HEK293 (cell line): Measurements from ENCODE around the gene EPHB1.

Experiments used
- CTCF ChIA-PET: fragments of 350-600 bp; formaldehyde crosslinking; extraction: SDS; loops from one replicate; lab custom pipeline; 2021; ENCODE audit warnings: antibody characterized with exemption; lab: Yijun Ruan, JAX
- POLR2A ChIA-PET: fragments of 300-600 bp; formaldehyde crosslinking; extraction: SDS; loops from one replicate; lab custom pipeline; 2020; ENCODE audit warnings: antibody characterized with exemption, inconsistent platforms; lab: Yijun Ruan, JAX
- H3K27ac ChIP-seq: fragments of 200-500 bp; sonication (Bioruptor generic); 2 replicates; pipeline ENCODE4 v1.5.1; 2014; ENCODE audit warnings: low read depth, low read length, control low read depth, inconsistent platforms; ENCODE audit errors: extremely low read depth
- H3K36me3 ChIP-seq, 2 experiments: fragments of 200-500 bp in 1 of 2; sonication (Bioruptor generic) in 1 of 2; 1 replicate in 1 of 2; 2 replicates in 1 of 2; pipeline ENCODE4 v1.5.1; 2014 to 2017; ENCODE audit warnings: inconsistent platforms in 2 of 2, low read length in 2 of 2; ENCODE audit not compliant: control insufficient read depth in 2 of 2, insufficient read depth in 1 of 2
- H3K4me1 ChIP-seq: fragments of 200-500 bp; sonication (Bioruptor generic); 2 replicates; pipeline ENCODE4 v1.5.1; 2014; ENCODE audit warnings: mild to moderate bottlenecking, low read length, inconsistent platforms; ENCODE audit not compliant: control insufficient read depth, insufficient read depth
- H3K4me3 ChIP-seq: 2 replicates; pipeline ENCODE4 v1.5.1; 2011; ENCODE audit warnings: low read depth, mild to moderate bottlenecking, control low read depth, low read length, moderate library complexity
- H3K9me3 ChIP-seq: fragments of 200-500 bp; sonication (Bioruptor generic); 2 replicates; pipeline ENCODE4 v1.5.1; 2014; ENCODE audit warnings: low read depth, low read length, inconsistent platforms; ENCODE audit not compliant: control insufficient read depth, insufficient read depth
- BCL11B ChIP-seq: fragments of 450-650 bp; formaldehyde crosslinking; IDR thresholded peaks from 2 replicates; pipeline ENCODE4 v1.5.1; 2016; ENCODE audit warnings: low read depth, missing biosample characterization, missing genetic modification characterization
- BCL6B ChIP-seq: fragments of 450-650 bp; formaldehyde crosslinking; IDR thresholded peaks from 2 replicates; pipeline ENCODE4 v1.5.1; 2017; ENCODE audit warnings: missing biosample characterization, missing genetic modification characterization
- MZF1 ChIP-seq: fragments of 450-650 bp; formaldehyde crosslinking; IDR thresholded peaks from 2 replicates; pipeline ENCODE4 v1.5.1; 2017; ENCODE audit warnings: missing biosample characterization, missing genetic modification characterization, borderline replicate concordance
- PBX3 ChIP-seq: sonication (generic); formaldehyde crosslinking; IDR thresholded peaks from 2 replicates; pipeline ENCODE4 v1.8.1; 2022; ENCODE audit warnings: mild to moderate bottlenecking, moderate library complexity, missing genetic modification reagents
- REPIN1 ChIP-seq: fragments of 450-650 bp; formaldehyde crosslinking; IDR thresholded peaks from 2 replicates; pipeline ENCODE4 v1.5.1; 2017; ENCODE audit warnings: missing biosample characterization, missing genetic modification characterization, low read depth
- SALL2 ChIP-seq: fragments of 450-650 bp; formaldehyde crosslinking; IDR thresholded peaks from 2 replicates; pipeline ENCODE4 v1.5.0; 2017; ENCODE audit warnings: missing biosample characterization, mild to moderate bottlenecking, missing genetic modification characterization, borderline replicate concordance
- ZFHX2 ChIP-seq: fragments of 450-650 bp; formaldehyde crosslinking; conservative IDR thresholded peaks from 2 replicates; pipeline ENCODE4 v1.5.1; 2016; ENCODE audit warnings: missing biosample characterization, missing genetic modification characterization
- ZNF19 ChIP-seq: fragments of 450-650 bp; formaldehyde crosslinking; IDR thresholded peaks from 2 replicates; pipeline ENCODE4; 2016; ENCODE audit warnings: missing biosample characterization, missing genetic modification characterization, low read depth
- ZNF223 ChIP-seq: fragments of 450-650 bp; formaldehyde crosslinking; IDR thresholded peaks from 2 replicates; pipeline ENCODE4 v1.5.1; 2016; ENCODE audit warnings: missing biosample characterization, missing genetic modification characterization
- ZNF350 ChIP-seq: fragments of 450-650 bp; formaldehyde crosslinking; IDR thresholded peaks from 2 replicates; pipeline ENCODE4 v1.5.0; 2017; ENCODE audit warnings: missing biosample characterization, mild to moderate bottlenecking, missing genetic modification characterization
- ZNF404 ChIP-seq: fragments of 450-650 bp; formaldehyde crosslinking; IDR thresholded peaks from 2 replicates; pipeline ENCODE4 v1.5.1; 2017; ENCODE audit warnings: missing biosample characterization, missing genetic modification characterization
- ZNF473 ChIP-seq: fragments of 450-650 bp; formaldehyde crosslinking; IDR thresholded peaks from 2 replicates; pipeline ENCODE4 v1.5.1; 2017; ENCODE audit warnings: missing biosample characterization, missing genetic modification characterization
- ZNF585B ChIP-seq: fragments of 450-650 bp; formaldehyde crosslinking; IDR thresholded peaks from 2 replicates; pipeline ENCODE4 v1.5.1; 2016; ENCODE audit warnings: missing biosample characterization, missing genetic modification characterization
- ZNF76 ChIP-seq: fragments of 450-650 bp; formaldehyde crosslinking; IDR thresholded peaks from 2 replicates; pipeline ENCODE4; 2016; ENCODE audit warnings: low read depth, missing biosample characterization, missing genetic modification characterization, borderline replicate concordance
- ZNF776 ChIP-seq: fragments of 450-650 bp; formaldehyde crosslinking; IDR thresholded peaks from 2 replicates; pipeline ENCODE4 v1.5.0; 2017; ENCODE audit warnings: missing biosample characterization, missing genetic modification characterization, borderline replicate concordance
- TF ChIP-seq, protein P1 (sequence below): fragments of 450-650 bp; formaldehyde crosslinking; IDR thresholded peaks from 2 replicates; pipeline ENCODE4 v1.5.1; 2016; ENCODE audit warnings: missing biosample characterization, missing genetic modification characterization
- TF ChIP-seq, protein P2 (sequence below): fragments of 450-650 bp; formaldehyde crosslinking; conservative IDR thresholded peaks from 2 replicates; pipeline ENCODE4 v1.5.1; 2016; ENCODE audit warnings: low read depth, missing biosample characterization, missing genetic modification characterization

The EPHB1 gene

GRCh38 chr3:135137296-135137695 lies 342.2 kb downstream of the EPHB1 start (continued):
- TF ChIP-seq ZNF350 (tag by site-specific recombination): no peak

DNA sequence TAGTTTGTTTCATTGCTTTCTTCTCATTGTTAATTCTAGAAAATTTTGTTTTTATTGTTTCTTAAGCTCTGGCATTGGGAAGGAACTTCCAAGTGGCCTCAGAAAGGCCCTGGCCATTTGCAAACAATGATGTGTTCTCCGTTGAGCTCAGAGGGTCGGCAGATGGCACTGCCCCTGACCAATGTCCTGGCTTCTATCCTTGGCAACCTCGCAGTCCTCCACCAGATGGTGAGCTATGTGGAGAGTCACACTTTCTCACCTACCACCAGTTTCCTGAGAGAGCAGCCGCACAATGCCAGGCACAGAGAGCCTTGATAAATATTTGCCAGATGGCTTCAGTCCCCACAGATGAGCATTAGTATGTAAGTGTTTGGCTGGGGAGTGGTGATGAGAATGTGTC lies 343.7 kb downstream of the EPHB1 start:
- no peak overlapping the region for H3K4me3 ChIP-seq
- TF ChIP-seq ZNF223 (tag by site-specific recombination) (no peak), ZFHX2 (tag by site-specific recombination) (no peak), REPIN1 (tag by site-specific recombination) (no peak), ZNF585B (tag by site-specific recombination) (no peak), MZF1 (tag by site-specific recombination) (no peak), ZNF776 (tag by site-specific recombination) (no peak), BCL11B (tag by site-specific recombination) (no peak), SALL2 (tag by site-specific recombination) (no peak), ZNF404 (tag by site-specific recombination) (no peak), ZNF19 (tag by site-specific recombination) (no peak), ZNF473 (tag by site-specific recombination) (no peak), PBX3 (no peak)
- TF ChIP-seq, protein P1, sequence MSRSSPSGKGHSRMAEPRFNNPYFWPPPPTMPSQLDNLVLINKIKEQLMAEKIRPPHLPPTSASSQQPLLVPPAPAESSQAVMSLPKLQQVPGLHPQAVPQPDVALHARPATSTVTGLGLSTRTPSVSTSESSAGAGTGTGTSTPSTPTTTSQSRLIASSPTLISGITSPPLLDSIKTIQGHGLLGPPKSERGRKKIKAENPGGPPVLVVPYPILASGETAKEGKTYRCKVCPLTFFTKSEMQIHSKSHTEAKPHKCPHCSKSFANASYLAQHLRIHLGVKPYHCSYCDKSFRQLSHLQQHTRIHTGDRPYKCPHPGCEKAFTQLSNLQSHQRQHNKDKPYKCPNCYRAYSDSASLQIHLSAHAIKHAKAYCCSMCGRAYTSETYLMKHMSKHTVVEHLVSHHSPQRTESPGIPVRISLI (tag by site-specific recombination): no peak
- TF ChIP-seq, protein P2, sequence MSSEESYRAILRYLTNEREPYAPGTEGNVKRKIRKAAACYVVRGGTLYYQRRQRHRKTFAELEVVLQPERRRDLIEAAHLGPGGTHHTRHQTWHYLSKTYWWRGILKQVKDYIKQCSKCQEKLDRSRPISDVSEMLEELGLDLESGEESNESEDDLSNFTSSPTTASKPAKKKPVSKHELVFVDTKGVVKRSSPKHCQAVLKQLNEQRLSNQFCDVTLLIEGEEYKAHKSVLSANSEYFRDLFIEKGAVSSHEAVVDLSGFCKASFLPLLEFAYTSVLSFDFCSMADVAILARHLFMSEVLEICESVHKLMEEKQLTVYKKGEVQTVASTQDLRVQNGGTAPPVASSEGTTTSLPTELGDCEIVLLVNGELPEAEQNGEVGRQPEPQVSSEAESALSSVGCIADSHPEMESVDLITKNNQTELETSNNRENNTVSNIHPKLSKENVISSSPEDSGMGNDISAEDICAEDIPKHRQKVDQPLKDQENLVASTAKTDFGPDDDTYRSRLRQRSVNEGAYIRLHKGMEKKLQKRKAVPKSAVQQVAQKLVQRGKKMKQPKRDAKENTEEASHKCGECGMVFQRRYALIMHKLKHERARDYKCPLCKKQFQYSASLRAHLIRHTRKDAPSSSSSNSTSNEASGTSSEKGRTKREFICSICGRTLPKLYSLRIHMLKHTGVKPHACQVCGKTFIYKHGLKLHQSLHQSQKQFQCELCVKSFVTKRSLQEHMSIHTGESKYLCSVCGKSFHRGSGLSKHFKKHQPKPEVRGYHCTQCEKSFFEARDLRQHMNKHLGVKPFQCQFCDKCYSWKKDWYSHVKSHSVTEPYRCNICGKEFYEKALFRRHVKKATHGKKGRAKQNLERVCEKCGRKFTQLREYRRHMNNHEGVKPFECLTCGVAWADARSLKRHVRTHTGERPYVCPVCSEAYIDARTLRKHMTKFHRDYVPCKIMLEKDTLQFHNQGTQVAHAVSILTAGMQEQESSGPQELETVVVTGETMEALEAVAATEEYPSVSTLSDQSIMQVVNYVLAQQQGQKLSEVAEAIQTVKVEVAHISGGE (tag by site-specific recombination): no peak
- POLR2A ChIA-PET: no interaction called here
- no peak overlapping the region for H3K27ac ChIP-seq
- no peaks in the 10 kb centered on the region for H3K4me1 ChIP-seq
- CTCF ChIA-PET: no interaction called here
- no peaks in the 10 kb centered on the region for H3K36me3 ChIP-seq
- no peaks in the 10 kb centered on the region for H3K9me3 ChIP-seq

GRCh38 chr3:135140591-135140990 lies 345.5 kb downstream of the EPHB1 start:
- Histone ChIP-seq H3K4me3 (no peak overlapping the region), H3K36me3 (no peaks in the 10 kb centered on the region), H3K27ac (no peak overlapping the region), H3K4me1 (no peaks in the 10 kb centered on the region)
- CTCF ChIA-PET: no interaction called here
- TF ChIP-seq ZNF76 (no peak), BCL6B (tag by site-specific recombination) (no peak)
- TF ChIP-seq, all 188 proteins: peak for 0
- POLR2A ChIA-PET: no interaction called here
- H3K9me3 ChIP-seq: no peaks in the 10 kb centered on the region
